SK-N-SH (cell line): ENCODE data around the gene HYAL3. TPM values are rescaled to one million over a fixed set of nuclear protein-coding genes. Genes with fewer than 3 reads are reported as not detected.

Experiments
- CTCF ChIA-PET: fragments of 300-600, 350-600 bp; formaldehyde crosslinking; extraction: SDS; loops from one replicate; lab custom pipeline; 2021; lab: Yijun Ruan, JAX
- POLR2A ChIA-PET: fragments of 350-600 bp; sonication (Branson Sonifier 250); formaldehyde crosslinking; extraction: SDS; loops from one replicate; lab custom pipeline; 2020; ENCODE audit warnings: antibody characterized with exemption, inconsistent platforms; lab: Yijun Ruan, JAX
- DNase-seq: peaks from one replicate; pipeline ENCODE4 v3.0.0; 2012
- H2AFZ ChIP-seq: fragments of 200-600 bp; sonication (generic); 2 replicates; pipeline ENCODE4 v1.8.1; 2016; ENCODE audit warnings: antibody characterized with exemption, mild to moderate bottlenecking, low read depth
- H3F3A ChIP-seq: fragments of 200-600 bp; sonication (generic); replicated peaks from 2 replicates; pipeline ENCODE3; 2016; ENCODE audit warnings: antibody characterized with exemption, mild to moderate bottlenecking; ENCODE audit not compliant: insufficient read depth
- H3K27ac ChIP-seq, 2 experiments: fragments of 200-500 bp in 1 of 2; fragments of 200-600 bp in 1 of 2; sonication (Bioruptor generic) in 1 of 2; sonication (generic), shearing (Covaris generic) in 1 of 2; 2 replicates each; pipeline versions ENCODE4 v1.5.1 to v1.6.1; 2014 to 2016; ENCODE audit warnings: low read depth in 2 of 2, inconsistent platforms in 1 of 2, low read length in 1 of 2, mild to moderate bottlenecking in 1 of 2, mixed read lengths in 1 of 2
- H3K27me3 ChIP-seq: fragments of 200-600 bp; sonication (generic), shearing (Covaris generic); 2 replicates; pipeline ENCODE4 v1.6.1; 2016; ENCODE audit warnings: mixed run types; ENCODE audit not compliant: insufficient read depth
- H3K36me3 ChIP-seq, 2 experiments: fragments of 200-500 bp in 1 of 2; fragments of 200-600 bp in 1 of 2; sonication (Bioruptor generic) in 1 of 2; sonication (generic) in 1 of 2; replicated peaks in 1 of 2; 2 replicates each; pipeline versions ENCODE3 to v1.5.1; 2014 to 2016; ENCODE audit warnings: low read length in 1 of 2, mild to moderate bottlenecking in 1 of 2; ENCODE audit not compliant: insufficient read depth in 2 of 2, control insufficient read depth in 1 of 2
- H3K4me1 ChIP-seq, 2 experiments: fragments of 200-500 bp in 1 of 2; fragments of 200-600 bp in 1 of 2; sonication (Bioruptor generic) in 1 of 2; sonication (generic), shearing (Covaris generic) in 1 of 2; 2 replicates each; pipeline versions ENCODE4 v1.5.1 to v1.6.1; 2014 to 2016; ENCODE audit warnings: low read depth in 1 of 2, low read length in 1 of 2, mixed run types in 1 of 2; ENCODE audit not compliant: insufficient read depth in 2 of 2, control insufficient read depth in 1 of 2
- H3K4me2 ChIP-seq: fragments of 200-600 bp; sonication (generic), shearing (Covaris generic); 2 replicates; pipeline ENCODE4 v1.6.1; 2017; ENCODE audit warnings: mixed run types
- H3K4me3 ChIP-seq, 2 experiments: fragments of 200-500 bp in 1 of 2; fragments of 200-600 bp in 1 of 2; sonication (Bioruptor generic) in 1 of 2; sonication (generic), shearing (Covaris generic) in 1 of 2; 2 replicates each; pipeline versions ENCODE4 v1.5.1 to v1.8.1; 2014 to 2016; ENCODE audit warnings: low read depth in 2 of 2, inconsistent platforms in 1 of 2, low read length in 1 of 2, mild to moderate bottlenecking in 1 of 2, mixed read lengths in 1 of 2, moderate library complexity in 1 of 2
- H3K79me2 ChIP-seq: fragments of 200-600 bp; sonication (generic); 2 replicates; pipeline ENCODE4 v1.8.1; 2017; ENCODE audit warnings: mild to moderate bottlenecking; ENCODE audit not compliant: insufficient read depth
- H3K9ac ChIP-seq: fragments of 200-600 bp; sonication (generic); 2 replicates; pipeline ENCODE4 v1.6.1; 2017; ENCODE audit warnings: mixed run types
- H3K9me2 ChIP-seq: fragments of 200-600 bp; sonication (generic); 2 replicates; pipeline ENCODE4 v1.6.1; 2017; ENCODE audit warnings: mixed run types
- H3K9me3 ChIP-seq: fragments of 200-600 bp; sonication (generic); 2 replicates; pipeline ENCODE4 v1.6.1; 2017; ENCODE audit warnings: mixed run types, mild to moderate bottlenecking, moderate library complexity
- H4K20me1 ChIP-seq: fragments of 200-600 bp; sonication (generic); 2 replicates; pipeline ENCODE4 v1.6.1; 2017; ENCODE audit warnings: mild to moderate bottlenecking, mixed run types; ENCODE audit not compliant: insufficient read depth
- CHD2 ChIP-seq: fragments of 150-350 bp; IDR thresholded peaks from 2 replicates; pipeline ENCODE4 v1.6.1; 2018; ENCODE audit warnings: low read length; ENCODE audit not compliant: partially characterized antibody
- EP300 ChIP-seq, 2 experiments: IDR thresholded peaks; 2 replicates each; pipeline versions ENCODE4 v1.4.0 to v1.6.1; 2012; ENCODE audit warnings: borderline replicate concordance in 1 of 2, low read depth in 1 of 2, low read length in 1 of 2
- FOXJ3 ChIP-seq: sonication (generic); formaldehyde crosslinking; IDR thresholded peaks from 2 replicates; pipeline ENCODE4 v1.5.1; 2020; ENCODE audit warnings: mild to moderate bottlenecking, missing genetic modification reagents
- FOXM1 ChIP-seq: IDR thresholded peaks from 2 replicates; pipeline ENCODE4 v1.4.0; 2012; ENCODE audit warnings: low read depth, mild to moderate bottlenecking
- JUND ChIP-seq: IDR thresholded peaks from 2 replicates; pipeline ENCODE4 v1.4.0; 2012
- MAX ChIP-seq: IDR thresholded peaks from 2 replicates; pipeline ENCODE4 v1.4.0; 2012; ENCODE audit warnings: low read depth
- MEF2A ChIP-seq: IDR thresholded peaks from 2 replicates; pipeline ENCODE4 v1.4.0; 2012; ENCODE audit warnings: low read depth, borderline replicate concordance
- MXI1 ChIP-seq: IDR thresholded peaks from 2 replicates; pipeline ENCODE4 v1.6.1; 2012; ENCODE audit warnings: mild to moderate bottlenecking, low read depth, low read length, improper control_type of control experiment
- RAD21 ChIP-seq: IDR thresholded peaks from 2 replicates; pipeline ENCODE4 v1.6.1; 2012; ENCODE audit warnings: mild to moderate bottlenecking, low read length
- RXRA ChIP-seq: IDR thresholded peaks from 2 replicates; pipeline ENCODE4 v1.4.0; 2012; ENCODE audit warnings: low read depth, mild to moderate bottlenecking, borderline replicate concordance
- SMC3 ChIP-seq: IDR thresholded peaks from 2 replicates; pipeline ENCODE4 v1.6.1; 2012; ENCODE audit warnings: low read depth, low read length, improper control_type of control experiment
- WGBS: methylation state at CpG from one replicate; pipeline ENCODE4 v1.1.6; 2017; ENCODE audit warnings: low lambda C conversion rate; 5-methylcytosine and 5-hydroxymethylcytosine counted together
- polyA plus RNA-seq, 3 experiments: library from polyadenylated mRNA; depleted of rRNA; stranded (reverse); fragments of >200 nt; gene quantifications; 2 replicates each; pipeline ENCODE4 v1.2.3, GENCODE V29; 2012
- TF ChIP-seq, protein P1 (sequence below): fragments of 150-350 bp; IDR thresholded peaks from 2 replicates; pipeline ENCODE4 v1.6.1; 2017; ENCODE audit warnings: antibody characterized with exemption, low read length, low read depth, borderline replicate concordance
- TF ChIP-seq, protein P2 (sequence below): IDR thresholded peaks from 2 replicates; pipeline ENCODE4 v1.6.1; 2012; ENCODE audit warnings: mild to moderate bottlenecking, low read depth, low read length, moderate library complexity
- TF ChIP-seq, protein P3 (sequence below): fragments of 200-600 bp; sonication (generic); IDR thresholded peaks from 2 replicates; pipeline ENCODE4 v1.6.1; 2017; ENCODE audit warnings: antibody characterized with exemption, mild to moderate bottlenecking, moderate library complexity

HYAL3 gene
- polyA plus RNA-seq, 1 of the 3 experiments (the other 2 are of a cell fraction), result 7.8 TPM

- Histone ChIP-seq H3F3A (peaks cover 6% of the 10 kb centered on the region), H2AFZ (no peak overlapping the region), H3K9ac (no peak overlapping the region), H3K9me2 (no peaks in the 10 kb centered on the region), H3K36me3 (no peaks in the 10 kb centered on the region), H3K27me3 (0 out of 2 replicates have a peak, but pooled peaks cover 16% of the 10 kb centered on the region), H3K27ac (no peak overlapping the region), H3K4me3 (no peak overlapping the region), H3K79me2 (no peaks in the 10 kb centered on the region), H4K20me1 (no peaks in the 10 kb centered on the region), H3K4me1 (peaks cover 0 to 8% of the 10 kb centered on the region in 2 experiments; a peak in 1 of 4 replicates), H3K9me3 (no peaks in the 10 kb centered on the region), H3K4me2 (no peak overlapping the region)
- ChIA-PET CTCF (interaction anchor here (1.5 to 12.2 kb wide), 4 partner anchors 20 to 157 kb away, joined by 6 to 206 read pairs (median 51); partner anchors contain the start of genes GNAT1, HYAL3 and NAA80), POLR2A (interaction anchor here (0.6 kb wide), 1 partner anchor 22 kb away, joined by 3 read pairs; no protein-coding TSS in a partner anchor)
- WGBS, result 92% methylated on average over 3 of the region's 4 CpGs
- DNase-seq, result no peak
- no peak for TF ChIP-seq RXRA
- TF ChIP-seq, protein P1, sequence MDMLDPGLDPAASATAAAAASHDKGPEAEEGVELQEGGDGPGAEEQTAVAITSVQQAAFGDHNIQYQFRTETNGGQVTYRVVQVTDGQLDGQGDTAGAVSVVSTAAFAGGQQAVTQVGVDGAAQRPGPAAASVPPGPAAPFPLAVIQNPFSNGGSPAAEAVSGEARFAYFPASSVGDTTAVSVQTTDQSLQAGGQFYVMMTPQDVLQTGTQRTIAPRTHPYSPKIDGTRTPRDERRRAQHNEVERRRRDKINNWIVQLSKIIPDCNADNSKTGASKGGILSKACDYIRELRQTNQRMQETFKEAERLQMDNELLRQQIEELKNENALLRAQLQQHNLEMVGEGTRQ, result no peak
- TF ChIP-seq FOXM1, result no peak
- TF ChIP-seq MXI1, result no peak
- TF ChIP-seq, protein P2, sequence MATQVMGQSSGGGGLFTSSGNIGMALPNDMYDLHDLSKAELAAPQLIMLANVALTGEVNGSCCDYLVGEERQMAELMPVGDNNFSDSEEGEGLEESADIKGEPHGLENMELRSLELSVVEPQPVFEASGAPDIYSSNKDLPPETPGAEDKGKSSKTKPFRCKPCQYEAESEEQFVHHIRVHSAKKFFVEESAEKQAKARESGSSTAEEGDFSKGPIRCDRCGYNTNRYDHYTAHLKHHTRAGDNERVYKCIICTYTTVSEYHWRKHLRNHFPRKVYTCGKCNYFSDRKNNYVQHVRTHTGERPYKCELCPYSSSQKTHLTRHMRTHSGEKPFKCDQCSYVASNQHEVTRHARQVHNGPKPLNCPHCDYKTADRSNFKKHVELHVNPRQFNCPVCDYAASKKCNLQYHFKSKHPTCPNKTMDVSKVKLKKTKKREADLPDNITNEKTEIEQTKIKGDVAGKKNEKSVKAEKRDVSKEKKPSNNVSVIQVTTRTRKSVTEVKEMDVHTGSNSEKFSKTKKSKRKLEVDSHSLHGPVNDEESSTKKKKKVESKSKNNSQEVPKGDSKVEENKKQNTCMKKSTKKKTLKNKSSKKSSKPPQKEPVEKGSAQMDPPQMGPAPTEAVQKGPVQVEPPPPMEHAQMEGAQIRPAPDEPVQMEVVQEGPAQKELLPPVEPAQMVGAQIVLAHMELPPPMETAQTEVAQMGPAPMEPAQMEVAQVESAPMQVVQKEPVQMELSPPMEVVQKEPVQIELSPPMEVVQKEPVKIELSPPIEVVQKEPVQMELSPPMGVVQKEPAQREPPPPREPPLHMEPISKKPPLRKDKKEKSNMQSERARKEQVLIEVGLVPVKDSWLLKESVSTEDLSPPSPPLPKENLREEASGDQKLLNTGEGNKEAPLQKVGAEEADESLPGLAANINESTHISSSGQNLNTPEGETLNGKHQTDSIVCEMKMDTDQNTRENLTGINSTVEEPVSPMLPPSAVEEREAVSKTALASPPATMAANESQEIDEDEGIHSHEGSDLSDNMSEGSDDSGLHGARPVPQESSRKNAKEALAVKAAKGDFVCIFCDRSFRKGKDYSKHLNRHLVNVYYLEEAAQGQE, result no peak
- TF ChIP-seq SMC3, result no peak
- TF ChIP-seq MAX, result no peak
- no peak for TF ChIP-seq MEF2A
These were observed 20.9 kb downstream of the HYAL3 start for GRCh38 chr3:50278123-50278879.

- Histone ChIP-seq H2AFZ (no peak overlapping the region), H3K4me1 (peaks cover 0 to 11% of the 10 kb centered on the region in 2 experiments; a peak in 1 of 4 replicates), H3K9me3 (no peaks in the 10 kb centered on the region)
- TF ChIP-seq EP300 (IDR thresholded peaks at IDR 0.05; ENCODE audit: borderline replicate concordance in 1 of 2, low read depth in 1 of 2, low read length in 1 of 2) (no peak), CHD2 (no peak), JUND (no peak), RAD21 (no peak), MAX (no peak), FOXJ3 (CRISPR knock-in tag) (no peak)
- TF ChIP-seq, protein P3, sequence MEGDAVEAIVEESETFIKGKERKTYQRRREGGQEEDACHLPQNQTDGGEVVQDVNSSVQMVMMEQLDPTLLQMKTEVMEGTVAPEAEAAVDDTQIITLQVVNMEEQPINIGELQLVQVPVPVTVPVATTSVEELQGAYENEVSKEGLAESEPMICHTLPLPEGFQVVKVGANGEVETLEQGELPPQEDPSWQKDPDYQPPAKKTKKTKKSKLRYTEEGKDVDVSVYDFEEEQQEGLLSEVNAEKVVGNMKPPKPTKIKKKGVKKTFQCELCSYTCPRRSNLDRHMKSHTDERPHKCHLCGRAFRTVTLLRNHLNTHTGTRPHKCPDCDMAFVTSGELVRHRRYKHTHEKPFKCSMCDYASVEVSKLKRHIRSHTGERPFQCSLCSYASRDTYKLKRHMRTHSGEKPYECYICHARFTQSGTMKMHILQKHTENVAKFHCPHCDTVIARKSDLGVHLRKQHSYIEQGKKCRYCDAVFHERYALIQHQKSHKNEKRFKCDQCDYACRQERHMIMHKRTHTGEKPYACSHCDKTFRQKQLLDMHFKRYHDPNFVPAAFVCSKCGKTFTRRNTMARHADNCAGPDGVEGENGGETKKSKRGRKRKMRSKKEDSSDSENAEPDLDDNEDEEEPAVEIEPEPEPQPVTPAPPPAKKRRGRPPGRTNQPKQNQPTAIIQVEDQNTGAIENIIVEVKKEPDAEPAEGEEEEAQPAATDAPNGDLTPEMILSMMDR, result no peak
- TF ChIP-seq, protein P2, result no peak
- TF ChIP-seq, all 33 proteins: peak for 0
- Histone ChIP-seq H3K4me2 (no peak overlapping the region), H3K27me3 (0 out of 2 replicates have a peak, but pooled peaks cover 16% of the 10 kb centered on the region), H3K9ac (no peak overlapping the region), H4K20me1 (no peaks in the 10 kb centered on the region), H3K9me2 (no peaks in the 10 kb centered on the region), H3K79me2 (no peaks in the 10 kb centered on the region), H3F3A (peaks cover 10% of the 10 kb centered on the region), H3K4me3 (no peak overlapping the region), H3K27ac (no peak overlapping the region), H3K36me3 (no peaks in the 10 kb centered on the region)
- DNase-seq, result no peak
- ChIA-PET POLR2A (no interaction called here), CTCF (interaction anchor here (1.0 to 12.2 kb wide), 6 partner anchors 22 to 156 kb away, joined by 3 to 206 read pairs (median 14); partner anchors contain the start of genes GNAT1, HYAL3 and NAA80)
- 89% methylated on average over 12 of the region's 17 CpGs for WGBS
These were observed 22.5 kb downstream of the HYAL3 start for GRCh38 chr3:50276762-50277101.
